Measurements from ENCODE around the gene SAMD9. TPM values are rescaled to one million over a fixed set of nuclear protein-coding genes. Genes with fewer than 3 reads are reported as not detected.
A peak's percentile ranks its signal among the peaks of the same experiment; 100 is the strongest.

Gene SAMD9
- total RNA-seq, 1 experiment from 2014 or later: 4.4 TPM

DNA sequence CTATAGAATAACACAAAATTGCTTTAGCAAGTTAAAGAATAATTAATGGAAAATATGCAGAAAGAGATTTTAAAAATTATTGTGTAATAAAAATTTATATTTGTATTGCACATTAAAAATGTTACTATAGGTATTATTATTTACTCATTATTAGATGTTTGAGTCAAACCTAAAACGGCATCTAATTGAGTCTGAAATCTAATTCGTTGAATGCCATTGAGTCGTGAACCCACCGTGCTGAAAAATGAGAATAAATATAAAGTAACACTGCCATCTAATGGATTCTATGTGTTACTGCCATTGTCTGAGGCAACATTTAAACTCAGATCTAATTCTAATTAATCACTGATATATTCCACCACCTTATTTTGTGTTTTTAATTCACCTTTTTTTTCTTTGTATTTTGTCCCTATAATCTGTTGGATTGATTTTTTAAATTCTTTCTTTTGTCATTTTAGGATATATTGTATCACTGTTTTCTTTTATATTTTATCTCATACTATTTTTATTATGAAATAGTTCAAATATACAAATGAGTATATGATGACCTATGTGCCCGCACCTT, 62.2 kb downstream of the SAMD9 start:
- Mint-ChIP-seq H3K4me3 (ENCODE audit: unreplicated experiment) (no peak overlapping the region), H3K27me3 (ENCODE audit: insufficient read depth, unreplicated experiment) (no peaks in the 10 kb centered on the region), H3K36me3 (ENCODE audit: insufficient read depth, unreplicated experiment) (no peaks in the 10 kb centered on the region), H3K4me1 (ENCODE audit: insufficient read depth, unreplicated experiment) (peaks cover 7% of the 10 kb centered on the region), H3K9me3 (ENCODE audit: unreplicated experiment) (no peaks in the 10 kb centered on the region), H3K27ac (ENCODE audit: low read depth, unreplicated experiment) (no peak overlapping the region)
- intact Hi-C loops (cut with micrococcal nuclease): loop anchor here (1.0 kb wide), 3 partner anchors 221 to 434 kb away; no protein-coding TSS in a partner anchor
- BruUV-seq (replicated peaks): no TSS peak
- TF ChIP-seq, protein P1, sequence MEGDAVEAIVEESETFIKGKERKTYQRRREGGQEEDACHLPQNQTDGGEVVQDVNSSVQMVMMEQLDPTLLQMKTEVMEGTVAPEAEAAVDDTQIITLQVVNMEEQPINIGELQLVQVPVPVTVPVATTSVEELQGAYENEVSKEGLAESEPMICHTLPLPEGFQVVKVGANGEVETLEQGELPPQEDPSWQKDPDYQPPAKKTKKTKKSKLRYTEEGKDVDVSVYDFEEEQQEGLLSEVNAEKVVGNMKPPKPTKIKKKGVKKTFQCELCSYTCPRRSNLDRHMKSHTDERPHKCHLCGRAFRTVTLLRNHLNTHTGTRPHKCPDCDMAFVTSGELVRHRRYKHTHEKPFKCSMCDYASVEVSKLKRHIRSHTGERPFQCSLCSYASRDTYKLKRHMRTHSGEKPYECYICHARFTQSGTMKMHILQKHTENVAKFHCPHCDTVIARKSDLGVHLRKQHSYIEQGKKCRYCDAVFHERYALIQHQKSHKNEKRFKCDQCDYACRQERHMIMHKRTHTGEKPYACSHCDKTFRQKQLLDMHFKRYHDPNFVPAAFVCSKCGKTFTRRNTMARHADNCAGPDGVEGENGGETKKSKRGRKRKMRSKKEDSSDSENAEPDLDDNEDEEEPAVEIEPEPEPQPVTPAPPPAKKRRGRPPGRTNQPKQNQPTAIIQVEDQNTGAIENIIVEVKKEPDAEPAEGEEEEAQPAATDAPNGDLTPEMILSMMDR (IDR thresholded peaks at IDR 0.05; ENCODE audit: unreplicated experiment): peak; percentile 73
- ChIA-PET CTCF (interaction anchor here (0.5 to 1.0 kb wide), 4 partner anchors 9 to 435 kb away, joined by 3 to 5 read pairs (median 3); no protein-coding TSS in a partner anchor), POLR2A (no interaction called here)
- DNase-seq (ENCODE audit: unreplicated experiment): peak; percentile 46

GRCh38 chr7:93054975-93055374, 62.8 kb downstream of the SAMD9 start:
- Mint-ChIP-seq H3K36me3 (ENCODE audit: insufficient read depth, unreplicated experiment) (no peaks in the 10 kb centered on the region), H3K4me3 (ENCODE audit: unreplicated experiment) (no peak overlapping the region), H3K27ac (ENCODE audit: low read depth, unreplicated experiment) (no peak overlapping the region), H3K9me3 (ENCODE audit: unreplicated experiment) (no peaks in the 10 kb centered on the region), H3K4me1 (ENCODE audit: insufficient read depth, unreplicated experiment) (peaks cover 7% of the 10 kb centered on the region), H3K27me3 (ENCODE audit: insufficient read depth, unreplicated experiment) (no peaks in the 10 kb centered on the region)
- BruUV-seq (replicated peaks): no TSS peak
- ChIA-PET CTCF (no interaction called here), POLR2A (no interaction called here)
- intact Hi-C loops (cut with micrococcal nuclease): loop anchor here (1.0 kb wide), 3 partner anchors 221 to 434 kb away; no protein-coding TSS in a partner anchor
- TF ChIP-seq, protein P1 (IDR thresholded peaks at IDR 0.05; ENCODE audit: unreplicated experiment): no peak
- DNase-seq (ENCODE audit: unreplicated experiment): no peak

- no peaks in the 10 kb centered on the region for H3K27me3 Mint-ChIP-seq (ENCODE audit: insufficient read depth, unreplicated experiment)
- BruUV-seq (replicated peaks): no TSS peak
- ChIA-PET CTCF (interaction anchor here (1.0 to 3.0 kb wide), 3 partner anchors 221 to 433 kb away, joined by 3 to 8 read pairs (median 5); no protein-coding TSS in a partner anchor), POLR2A (no interaction called here)
- H3K4me3 Mint-ChIP-seq (ENCODE audit: unreplicated experiment): no peak overlapping the region
- no peaks in the 10 kb centered on the region for H3K36me3 Mint-ChIP-seq (ENCODE audit: insufficient read depth, unreplicated experiment)
- no peaks in the 10 kb centered on the region for H3K9me3 Mint-ChIP-seq (ENCODE audit: unreplicated experiment)
- intact Hi-C loops (cut with micrococcal nuclease): no loop called here
- DNase-seq (ENCODE audit: unreplicated experiment): no peak
- peaks cover 7% of the 10 kb centered on the region for H3K4me1 Mint-ChIP-seq (ENCODE audit: insufficient read depth, unreplicated experiment)
- TF ChIP-seq, protein P1 (IDR thresholded peaks at IDR 0.05; ENCODE audit: unreplicated experiment): no peak
- H3K27ac Mint-ChIP-seq (ENCODE audit: low read depth, unreplicated experiment): no peak overlapping the region
Observed at GRCh38 chr7:93053949-93054943, 63.5 kb downstream of the SAMD9 start.

Data from MCF 10A (cell line).